Esophagus muscularis mucosa (tissue), 4 donors: ENCODE results near the gene TMEM150A. TPM values are rescaled to one million over a fixed set of nuclear protein-coding genes. Genes with fewer than 3 reads are reported as not detected.

ENCODE experiments used
- DNase-seq: peaks from one replicate; pipeline ENCODE4 v3.0.0-alpha.2; 2017; ENCODE audit errors: extremely low spot score
- H3K27ac ChIP-seq, 4 donors: fragments of 200-600 bp; sonication (generic); replicated peaks in 1 of 4; 1 replicate in 3 of 4; 2 replicates in 1 of 4; pipeline ENCODE4 v1.5.1; 2016 to 2019; ENCODE audit warnings: mild to moderate bottlenecking in 1 of 4
- H3K27me3 ChIP-seq, 4 donors: fragments of 200-600 bp; sonication (generic); one replicate each; pipeline versions ENCODE4 v1.5.1 to v1.6.0; 2016 to 2019
- H3K36me3 ChIP-seq, 4 donors: fragments of 200-600 bp; sonication (generic); one replicate each; pipeline ENCODE4 v1.5.1; 2016 to 2019
- H3K4me1 ChIP-seq, 4 donors: fragments of 200-600 bp; sonication (generic); one replicate each; pipeline ENCODE4 v1.5.1; 2016 to 2019
- H3K4me3 ChIP-seq, 4 donors: fragments of 200-600 bp; sonication (generic); 1 replicate in 2 of 4; 2 replicates in 2 of 4; pipeline ENCODE4 v1.5.1; 2016 to 2019; ENCODE audit warnings: mild to moderate bottlenecking in 4 of 4, moderate library complexity in 1 of 4
- H3K9me3 ChIP-seq, 4 donors: fragments of 200-600 bp; sonication (generic); 1 replicate in 3 of 4; 2 replicates in 1 of 4; pipeline ENCODE4 v1.5.1; 2016 to 2019
- EP300 ChIP-seq: sonication (generic); formaldehyde crosslinking; IDR thresholded peaks from one replicate; pipeline ENCODE4 v1.6.1; 2017; ENCODE audit warnings: antibody characterized with exemption
- POLR2A ChIP-seq: fragments of 450-650 bp; IDR thresholded peaks from one replicate; pipeline ENCODE4 v1.6.1; 2017; ENCODE audit warnings: antibody characterized with exemption, moderate library complexity, mild to moderate bottlenecking, low read depth
- POLR2AphosphoS5 ChIP-seq, 2 donors: sonication (generic); formaldehyde crosslinking; IDR thresholded peaks; one replicate each; pipeline ENCODE4 v1.6.1; 2017; ENCODE audit warnings: antibody characterized with exemption in 2 of 2
- WGBS: methylation state at CpG from one replicate; pipeline ENCODE4 v1.1.5; 2018; 5-methylcytosine and 5-hydroxymethylcytosine counted together
- intact Hi-C: fragments of 100-400 bp; cut with DNase I; formaldehyde crosslinking; loops from one replicate; pipeline ENCODE4 v1.15.1; 2023
- total RNA-seq, 4 donors: library from RNA; depleted of rRNA; stranded (reverse); fragments of >200 nt; gene quantifications; one replicate each; pipeline versions ENCODE4 v1.1.0 to v1.2.1, GENCODE V29; 2016
- TF ChIP-seq, protein P1 (sequence below), 3 experiments: fragments of 200-600 bp in 2 of 3; fragments of 450-650 bp in 1 of 3; sonication (generic) in 2 of 3; IDR thresholded peaks; one replicate each; pipeline ENCODE4 v1.5.1; 2017 to 2019; ENCODE audit warnings: antibody characterized with exemption in 3 of 3, mild to moderate bottlenecking in 2 of 3, moderate library complexity in 1 of 3

TMEM150A gene
- total RNA-seq, 4 donors from 2014 or later: 22.9 to 36.7 (median 27.5) TPM

- peaks cover 42 to 93% (median 71%) of the 10 kb centered on the region in 4 donors for H3K36me3 ChIP-seq
- TF ChIP-seq POLR2A: no peak
- TF ChIP-seq, protein P1, sequence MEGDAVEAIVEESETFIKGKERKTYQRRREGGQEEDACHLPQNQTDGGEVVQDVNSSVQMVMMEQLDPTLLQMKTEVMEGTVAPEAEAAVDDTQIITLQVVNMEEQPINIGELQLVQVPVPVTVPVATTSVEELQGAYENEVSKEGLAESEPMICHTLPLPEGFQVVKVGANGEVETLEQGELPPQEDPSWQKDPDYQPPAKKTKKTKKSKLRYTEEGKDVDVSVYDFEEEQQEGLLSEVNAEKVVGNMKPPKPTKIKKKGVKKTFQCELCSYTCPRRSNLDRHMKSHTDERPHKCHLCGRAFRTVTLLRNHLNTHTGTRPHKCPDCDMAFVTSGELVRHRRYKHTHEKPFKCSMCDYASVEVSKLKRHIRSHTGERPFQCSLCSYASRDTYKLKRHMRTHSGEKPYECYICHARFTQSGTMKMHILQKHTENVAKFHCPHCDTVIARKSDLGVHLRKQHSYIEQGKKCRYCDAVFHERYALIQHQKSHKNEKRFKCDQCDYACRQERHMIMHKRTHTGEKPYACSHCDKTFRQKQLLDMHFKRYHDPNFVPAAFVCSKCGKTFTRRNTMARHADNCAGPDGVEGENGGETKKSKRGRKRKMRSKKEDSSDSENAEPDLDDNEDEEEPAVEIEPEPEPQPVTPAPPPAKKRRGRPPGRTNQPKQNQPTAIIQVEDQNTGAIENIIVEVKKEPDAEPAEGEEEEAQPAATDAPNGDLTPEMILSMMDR (IDR thresholded peaks at IDR 0.05): no peak
- TF ChIP-seq EP300: no peak
- TF ChIP-seq POLR2AphosphoS5 (IDR thresholded peaks at IDR 0.05): no peak
- peaks cover 4 to 23% (median 12%) of the 10 kb centered on the region in 4 donors for H3K4me1 ChIP-seq
- no peak overlapping the region for H3K27ac ChIP-seq
- intact Hi-C loops: no loop called here
- H3K27me3 ChIP-seq: no peaks in the 10 kb centered on the region
- no peak for DNase-seq
- 91% methylated on average over 3 of the region's 3 CpGs for WGBS
- H3K9me3 ChIP-seq: no peaks in the 10 kb centered on the region
- H3K4me3 ChIP-seq: no peak overlapping the region
Measured at GRCh38 chr2:85554980-85555612, 47.4 kb downstream of the TMEM150A start.

GRCh38 chr2:85553184-85553583 lies 49.3 kb downstream of the TMEM150A start:
- intact Hi-C loops: no loop called here
- H3K36me3 ChIP-seq: peaks cover 42 to 98% (median 74%) of the 10 kb centered on the region in 4 donors
- no peaks in the 10 kb centered on the region for H3K9me3 ChIP-seq
- WGBS: 60% methylated on average over 2 of the region's 6 CpGs
- H3K27me3 ChIP-seq: no peaks in the 10 kb centered on the region
- peaks cover 0 to 9% (median 0%) of the 10 kb centered on the region in 4 donors for H3K4me1 ChIP-seq
- TF ChIP-seq, protein P1 (IDR thresholded peaks at IDR 0.05): no peak
- TF ChIP-seq POLR2A (no peak), POLR2AphosphoS5 (IDR thresholded peaks at IDR 0.05) (no peak), EP300 (no peak)
- no peak overlapping the region for H3K4me3 ChIP-seq
- no peak for DNase-seq
- H3K27ac ChIP-seq: no peak overlapping the region

DNA sequence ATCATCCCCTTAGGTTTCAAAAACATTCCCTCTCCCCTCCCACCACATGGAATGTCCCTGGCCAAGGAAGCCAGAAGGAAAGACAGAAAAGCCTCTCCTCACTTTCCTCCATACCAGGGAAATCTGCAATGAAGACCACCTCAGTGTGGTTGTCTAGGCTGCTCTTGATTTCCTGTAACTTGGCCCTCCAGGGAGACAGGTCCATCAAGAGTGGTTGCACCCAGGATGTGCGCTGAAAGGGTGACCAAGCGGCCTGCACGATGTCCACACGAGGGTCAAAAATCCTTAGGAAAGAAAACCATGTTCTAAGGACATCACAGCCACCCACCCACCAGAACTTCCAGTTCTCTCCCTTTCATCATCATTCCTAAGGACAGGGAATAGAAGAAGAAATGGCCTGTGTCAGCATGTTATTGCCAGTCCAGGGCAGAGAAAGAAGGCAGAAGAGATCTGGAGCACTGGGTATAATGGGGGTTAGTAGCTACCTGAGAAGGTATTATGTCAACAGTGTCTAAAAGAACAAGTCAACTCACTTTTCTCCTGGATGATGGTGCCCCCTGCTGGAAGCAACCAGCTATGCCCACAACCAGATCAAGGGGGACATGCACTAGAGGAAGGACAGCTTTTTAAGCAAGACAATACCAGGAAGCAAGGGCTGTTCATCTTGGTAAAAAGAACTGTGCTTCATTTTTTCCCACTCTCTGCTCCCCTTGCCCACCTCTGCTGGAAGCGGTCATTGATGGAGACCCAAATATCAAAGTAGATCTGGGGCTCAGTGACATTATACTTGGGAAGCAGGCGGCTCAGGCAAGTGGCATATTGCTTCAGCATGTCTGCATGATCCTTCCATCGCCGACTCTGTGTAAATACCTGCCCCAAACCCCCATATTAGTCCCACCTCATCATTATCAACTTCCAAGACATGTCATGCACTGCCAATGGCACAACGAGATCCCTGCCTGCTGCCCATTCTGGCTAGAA lies 50.5 kb downstream of the TMEM150A start:
- WGBS: 69% methylated on average over 9 of the region's 9 CpGs
- no peaks in the 10 kb centered on the region for H3K27me3 ChIP-seq
- no peak overlapping the region for H3K27ac ChIP-seq
- H3K4me1 ChIP-seq: peaks cover 0 to 9% (median 0%) of the 10 kb centered on the region in 4 donors
- peak; percentile 95 for DNase-seq
- H3K36me3 ChIP-seq: peaks cover 42 to 90% (median 74%) of the 10 kb centered on the region in 4 donors
- no peak for TF ChIP-seq POLR2A
- TF ChIP-seq EP300: no peak
- TF ChIP-seq POLR2AphosphoS5 (IDR thresholded peaks at IDR 0.05): peak; percentile 18 to 50
- TF ChIP-seq, protein P1 (IDR thresholded peaks at IDR 0.05): peak; percentile 88 to 92 (median 92)
- H3K4me3 ChIP-seq: no peak overlapping the region
- no peaks in the 10 kb centered on the region for H3K9me3 ChIP-seq
- intact Hi-C loops: loop anchor here (1.0 kb wide), 1 partner anchor 132 kb away; no protein-coding TSS in a partner anchor

GRCh38 chr2:85550486-85550885 lies 52.0 kb downstream of the TMEM150A start:
- Histone ChIP-seq H3K4me1 (peaks cover 0 to 9% (median under 1%) of the 10 kb centered on the region in 4 donors), H3K27ac (peak overlapping the region in 3 of 4 donors; percentile 9 to 24 (median 13)), H3K36me3 (peaks cover 46 to 90% (median 71%) of the 10 kb centered on the region in 4 donors), H3K27me3 (no peaks in the 10 kb centered on the region), H3K9me3 (no peaks in the 10 kb centered on the region), H3K4me3 (no peak overlapping the region)
- no peak for TF ChIP-seq POLR2AphosphoS5 (IDR thresholded peaks at IDR 0.05)
- TF ChIP-seq POLR2A: no peak
- no peak for TF ChIP-seq EP300
- TF ChIP-seq, protein P1 (IDR thresholded peaks at IDR 0.05): no peak
- 82% methylated on average over 10 of the region's 10 CpGs for WGBS
- no peak for DNase-seq
- intact Hi-C loops: no loop called here
